ENCODE data around the gene FSD2. TPM values are rescaled to one million over a fixed set of nuclear protein-coding genes. Genes with fewer than 3 reads are reported as not detected.

The FSD2 gene
- polyA plus RNA-seq, 1 experiment, result not detected

- H3K27me3 ChIP-seq (ENCODE audit: control insufficient read depth, insufficient read depth, low read length), result no peaks in the 10 kb centered on the region
- H3K4me3 ChIP-seq (ENCODE audit: low read depth, low read length), result no peak overlapping the region
- DNase-seq (ENCODE audit: low read depth), result no peak
- H3K36me3 ChIP-seq (ENCODE audit: control insufficient read depth, insufficient read depth, low read length), result no peaks in the 10 kb centered on the region
- ChIA-PET POLR2A (no interaction called here), CTCF (no interaction called here)
- no peak for TF ChIP-seq CTCF (IDR thresholded peaks at IDR 0.05; ENCODE audit: insufficient read depth, low read depth, low read length)
Observed at GRCh38 chr15:82793737-82794136, 12.1 kb downstream of the FSD2 start.

DNA sequence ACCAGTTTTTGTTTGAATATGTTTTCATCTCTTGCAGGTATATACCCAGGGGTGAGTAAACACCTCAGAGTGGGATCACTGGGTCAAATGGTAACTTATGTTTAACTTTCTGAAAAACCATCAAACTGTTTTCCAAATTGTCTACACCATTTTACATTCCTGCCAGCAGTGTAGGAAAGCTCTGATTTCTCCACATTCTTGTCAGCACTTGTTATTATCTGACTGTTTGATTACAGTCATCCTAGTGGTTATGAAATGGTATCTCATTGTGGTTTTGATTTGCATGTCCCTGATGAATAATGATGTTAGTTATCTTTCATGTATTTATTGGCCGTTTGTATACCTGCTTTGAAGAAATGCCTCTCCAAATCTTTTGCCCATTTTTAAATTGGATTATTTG is 13.8 kb downstream of the FSD2 start:
- H3K36me3 ChIP-seq (ENCODE audit: control insufficient read depth, insufficient read depth, low read length), result no peaks in the 10 kb centered on the region
- CTCF ChIA-PET, result interaction anchor here (0.9 kb wide), 1 partner anchor 12 kb away, joined by 3 read pairs; no protein-coding TSS in a partner anchor
- no peak for DNase-seq (ENCODE audit: low read depth)

GRCh38 chr15:82790321-82790720 is 15.5 kb downstream of the FSD2 start:
- TF ChIP-seq CTCF (IDR thresholded peaks at IDR 0.05; ENCODE audit: insufficient read depth, low read depth, low read length), result no peak
- Histone ChIP-seq H3K4me3 (ENCODE audit: low read depth, low read length) (no peak overlapping the region), H3K27me3 (ENCODE audit: control insufficient read depth, insufficient read depth, low read length) (0 out of 2 replicates have a peak, but pooled peaks cover 1% of the 10 kb centered on the region), H3K36me3 (ENCODE audit: control insufficient read depth, insufficient read depth, low read length) (no peaks in the 10 kb centered on the region)
- ChIA-PET CTCF (no interaction called here), POLR2A (no interaction called here)
- no peak for DNase-seq (ENCODE audit: low read depth)

More for the DNA sequence above, 13.8 kb downstream of the FSD2 start:
- Histone ChIP-seq H3K4me3 (ENCODE audit: low read depth, low read length) (no peak overlapping the region), H3K27me3 (ENCODE audit: control insufficient read depth, insufficient read depth, low read length) (no peaks in the 10 kb centered on the region)
- POLR2A ChIA-PET, result no interaction called here
- no peak for TF ChIP-seq CTCF (IDR thresholded peaks at IDR 0.05; ENCODE audit: insufficient read depth, low read depth, low read length)

DNA sequence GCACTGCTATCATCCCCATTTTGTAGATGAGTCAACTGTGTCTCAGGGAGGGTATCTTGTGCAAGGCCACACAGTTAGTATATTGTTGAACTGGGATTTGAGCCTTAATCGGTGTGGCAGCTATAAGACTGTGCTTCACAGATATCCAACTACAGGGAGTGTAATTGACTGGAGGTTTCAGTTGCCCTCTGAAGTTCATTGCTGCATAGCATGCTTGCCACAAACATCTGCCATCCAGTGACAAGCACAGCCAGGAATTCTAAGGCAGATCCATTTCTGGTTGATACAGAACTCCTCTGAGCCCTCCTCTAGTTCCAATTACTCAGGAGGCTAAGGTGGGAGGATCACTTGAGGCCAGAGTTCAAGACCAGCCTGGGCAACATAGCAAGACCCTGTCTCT is 16.4 kb downstream of the FSD2 start:
- ChIA-PET CTCF (interaction anchor here (0.9 kb wide), 1 partner anchor 250 kb away, joined by 3 read pairs; the partner anchor contains the start of gene RPS17), POLR2A (no interaction called here)
- Histone ChIP-seq H3K27me3 (ENCODE audit: control insufficient read depth, insufficient read depth, low read length) (0 out of 2 replicates have a peak, but pooled peaks cover 1% of the 10 kb centered on the region), H3K4me3 (ENCODE audit: low read depth, low read length) (no peak overlapping the region), H3K36me3 (ENCODE audit: control insufficient read depth, insufficient read depth, low read length) (no peaks in the 10 kb centered on the region)
- no peak for DNase-seq (ENCODE audit: low read depth)
- no peak for TF ChIP-seq CTCF (IDR thresholded peaks at IDR 0.05; ENCODE audit: insufficient read depth, low read depth, low read length)

- Histone ChIP-seq H3K27me3 (ENCODE audit: control insufficient read depth, insufficient read depth, low read length) (0 out of 2 replicates have a peak, but pooled peaks cover 1% of the 10 kb centered on the region), H3K4me3 (ENCODE audit: low read depth, low read length) (no peak overlapping the region), H3K36me3 (ENCODE audit: control insufficient read depth, insufficient read depth, low read length) (no peaks in the 10 kb centered on the region)
- CTCF ChIA-PET, result no interaction called here
- no peak for DNase-seq (ENCODE audit: low read depth)
- no peak for TF ChIP-seq CTCF (IDR thresholded peaks at IDR 0.05; ENCODE audit: insufficient read depth, low read depth, low read length)
- POLR2A ChIA-PET, result no interaction called here
Observed at GRCh38 chr15:82788496-82788895, 17.4 kb downstream of the FSD2 start.

Measured in BJ (cell line).